ENCODE results near the gene SOBP.
A peak's percentile ranks its signal among the peaks of the same experiment; 100 is the strongest.

Gene SOBP

GRCh38 chr6:107662333-107662732 lies 172.4 kb downstream of the SOBP start:
- DNase-seq: no peak

DNA sequence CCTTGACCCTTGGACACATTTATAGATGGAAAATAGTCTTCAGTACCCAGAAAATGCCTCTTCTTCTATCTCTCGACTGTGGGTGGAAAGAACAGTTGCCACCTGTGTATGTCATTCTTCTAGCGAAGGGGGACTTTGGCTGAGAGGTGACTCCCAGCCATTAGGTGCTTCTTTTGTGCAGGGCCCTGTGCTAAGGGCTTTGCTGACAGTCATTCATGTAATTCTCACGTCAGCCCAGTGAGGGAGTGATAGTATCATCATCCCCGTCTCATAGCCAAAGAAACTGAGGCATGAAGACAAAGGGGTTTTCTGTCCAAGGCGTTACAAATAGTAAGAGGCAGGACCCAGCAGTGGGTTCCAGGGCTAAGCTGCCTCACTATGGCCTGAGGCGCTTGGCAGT lies 173.4 kb downstream of the SOBP start:
- no peak for DNase-seq

DNA sequence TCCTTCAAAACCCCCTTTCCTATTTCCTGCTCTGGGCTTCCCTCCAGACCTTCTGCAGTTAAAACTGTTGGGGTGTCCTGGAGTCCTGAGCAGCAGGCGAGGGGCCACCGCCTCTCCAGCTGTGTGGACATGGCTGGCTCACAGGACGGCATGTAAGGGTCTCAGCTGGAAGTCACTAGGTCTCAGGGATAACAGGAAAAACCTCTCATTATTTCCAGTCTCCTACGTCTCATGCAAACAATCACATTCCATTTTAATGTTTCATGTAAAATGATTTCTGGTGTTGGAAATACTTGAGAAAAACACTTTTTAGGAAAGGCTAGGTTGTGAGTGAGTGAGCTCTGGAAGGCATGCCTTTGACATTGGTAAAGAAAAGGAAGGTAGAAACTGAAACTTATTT lies 175.5 kb downstream of the SOBP start:
- no peak for DNase-seq

- peak; percentile 74 to 76 for DNase-seq
These were observed 176.4 kb downstream of the SOBP start for GRCh38 chr6:107666084-107666980.

- DNase-seq: no peak
These were observed 177.2 kb downstream of the SOBP start for GRCh38 chr6:107666981-107667601.

DNA sequence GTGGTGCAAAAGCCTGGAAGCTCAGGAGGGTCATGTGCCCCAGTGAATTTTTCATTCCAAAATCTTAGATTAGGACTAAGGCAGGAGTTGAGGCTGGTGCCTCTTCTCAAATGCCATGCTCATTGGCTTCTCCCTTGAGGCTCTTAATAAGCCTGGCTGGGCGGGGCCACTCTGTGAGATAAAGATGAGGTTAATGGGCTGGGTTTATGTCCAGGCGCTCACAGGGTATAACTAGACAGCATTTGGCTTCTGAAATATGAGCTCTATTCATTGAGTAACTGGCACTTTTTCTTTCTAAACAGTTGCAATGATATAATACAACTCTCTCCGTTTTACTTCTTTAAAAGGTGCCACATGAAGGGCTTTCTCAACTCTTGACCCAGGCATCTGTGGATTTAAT lies 177.9 kb downstream of the SOBP start:
- peak; percentile 66 to 90 for DNase-seq

DNA sequence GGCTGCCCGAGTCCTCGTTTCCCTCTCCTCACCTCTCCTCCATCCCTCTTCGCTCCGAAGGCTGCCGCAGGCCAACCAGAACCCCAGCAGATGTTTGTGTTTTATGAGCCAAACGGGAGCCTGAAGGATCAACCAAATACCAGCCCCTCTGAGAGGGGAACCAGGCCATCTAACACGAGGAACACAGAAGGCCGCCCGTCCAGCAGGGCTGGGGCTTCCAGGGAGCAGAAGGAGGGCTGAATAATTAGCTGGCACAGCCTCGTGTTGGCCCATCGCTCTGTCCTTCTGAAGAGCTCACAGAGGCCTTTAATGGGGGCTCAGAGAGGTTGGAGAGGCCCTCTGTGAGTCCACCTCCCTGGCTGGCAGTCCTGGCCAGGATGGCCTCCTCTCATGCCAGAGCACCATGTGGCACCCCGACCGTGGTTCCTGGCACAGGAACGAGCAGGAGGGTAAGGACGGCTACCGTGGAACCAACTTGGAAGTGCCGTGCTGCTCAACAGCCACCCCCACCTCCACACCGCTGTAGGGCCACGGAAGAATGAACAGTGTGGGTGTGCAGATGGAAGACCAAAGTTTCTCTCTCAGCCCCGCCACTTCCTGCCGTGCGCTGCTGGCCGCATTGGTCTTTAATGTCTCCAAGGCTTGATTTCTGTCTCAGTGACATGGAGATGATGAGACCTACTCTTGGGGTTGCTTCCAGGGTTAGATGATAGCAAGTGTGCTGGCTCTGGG lies 179.0 kb downstream of the SOBP start:
- DNase-seq: no peak

DNA sequence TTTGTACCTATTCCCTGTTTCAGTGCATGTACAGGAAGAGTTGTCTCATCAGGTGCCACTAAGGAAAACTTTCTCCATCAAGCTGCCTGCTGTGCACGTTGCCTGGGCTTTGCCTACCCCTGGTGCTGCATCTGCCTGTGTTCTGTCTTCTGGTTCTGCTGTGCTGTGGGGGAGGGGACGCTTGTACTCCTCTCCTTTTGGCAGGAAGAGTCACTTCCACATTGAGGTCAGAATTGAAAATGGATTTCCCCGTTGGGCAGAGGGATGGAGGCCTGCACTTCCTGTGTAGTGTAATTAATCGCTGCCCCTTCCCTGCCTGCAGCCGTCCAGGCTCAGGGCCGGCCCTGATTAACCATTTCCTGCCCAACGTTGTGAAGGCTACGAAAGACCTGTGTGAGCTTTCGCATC lies 180.9 kb downstream of the SOBP start:
- DNase-seq: peak; percentile 12 to 43

GRCh38 chr6:107673076-107673494 lies 183.2 kb downstream of the SOBP start:
- DNase-seq: no peak

DNA sequence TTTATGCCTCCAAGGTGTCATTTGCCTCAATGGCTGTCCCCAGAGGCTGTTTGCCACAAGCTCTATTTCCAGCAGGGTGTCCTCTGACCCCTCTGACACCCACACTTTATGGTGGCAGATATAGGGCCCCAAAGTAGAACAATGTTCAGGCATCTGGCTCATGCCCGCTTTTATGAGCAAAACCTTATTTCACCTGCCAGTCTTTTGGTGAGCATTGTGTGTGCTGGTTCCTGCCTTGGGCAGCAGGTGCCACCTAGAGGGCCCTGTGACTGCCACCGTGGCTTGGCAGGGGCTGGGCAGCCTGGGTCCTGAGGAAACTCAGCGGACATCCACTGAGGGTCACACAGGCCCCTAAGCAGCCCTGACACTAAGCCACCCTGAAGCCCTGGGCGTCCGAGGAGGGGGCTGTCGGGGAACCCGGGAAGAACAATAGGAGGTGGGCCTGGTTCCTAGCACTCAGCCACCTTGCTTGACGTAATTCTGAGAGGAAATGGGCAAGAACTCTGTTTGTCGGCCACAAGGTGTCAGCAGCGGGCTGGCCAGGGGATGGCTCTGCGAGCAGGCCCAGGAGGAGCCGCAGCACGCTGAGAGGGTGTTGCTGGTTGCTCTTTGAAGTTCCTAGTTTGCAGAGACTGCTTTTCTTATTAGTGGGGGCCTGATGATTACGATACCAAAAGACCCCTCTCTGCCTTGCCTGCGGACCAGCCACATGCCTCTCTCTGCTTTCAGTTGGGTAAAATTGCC lies 185.2 kb downstream of the SOBP start:
- peak; percentile 82 to 91 for DNase-seq

GRCh38 chr6:107676042-107676441 lies 186.1 kb downstream of the SOBP start:
- no peak for DNase-seq

DNA sequence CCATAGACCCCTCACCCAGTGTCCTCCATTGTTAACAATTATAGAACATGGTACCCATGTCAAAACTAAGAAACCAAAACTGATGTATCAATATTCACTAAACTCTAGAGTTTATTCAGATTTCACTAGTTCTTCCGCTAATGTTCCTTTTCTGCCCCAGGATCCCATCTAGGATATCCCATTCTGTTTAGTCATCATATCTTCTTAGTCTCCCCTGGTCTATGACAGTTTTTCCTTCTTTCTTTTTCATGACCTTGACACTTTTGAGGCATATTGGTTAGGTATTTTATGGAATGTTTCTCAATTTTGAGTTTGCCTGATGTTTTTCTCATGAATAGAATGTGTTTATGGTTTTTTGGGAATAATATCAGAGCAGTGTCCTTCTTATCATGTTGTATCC lies 187.5 kb downstream of the SOBP start:
- no peak for DNase-seq

DNA sequence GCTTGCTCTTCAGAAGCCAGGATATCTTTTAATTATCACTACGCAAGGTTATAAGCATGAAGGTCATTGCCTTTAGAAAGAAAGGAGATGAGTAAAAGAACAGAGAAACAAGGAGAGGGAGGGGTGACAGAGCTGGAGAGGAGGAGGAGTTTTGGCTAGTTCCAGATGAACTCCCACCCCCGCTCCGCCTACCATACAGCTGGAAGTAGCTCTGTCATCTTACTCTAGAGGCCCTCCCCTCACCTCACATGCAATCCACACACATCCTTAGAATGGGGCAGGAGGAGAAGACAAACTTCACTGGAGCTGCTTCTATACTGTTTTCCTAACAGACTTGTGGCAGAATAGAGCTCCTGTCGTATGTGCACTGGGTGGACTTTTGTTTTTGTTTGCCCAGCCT lies 189.5 kb downstream of the SOBP start:
- no peak for DNase-seq

DNA sequence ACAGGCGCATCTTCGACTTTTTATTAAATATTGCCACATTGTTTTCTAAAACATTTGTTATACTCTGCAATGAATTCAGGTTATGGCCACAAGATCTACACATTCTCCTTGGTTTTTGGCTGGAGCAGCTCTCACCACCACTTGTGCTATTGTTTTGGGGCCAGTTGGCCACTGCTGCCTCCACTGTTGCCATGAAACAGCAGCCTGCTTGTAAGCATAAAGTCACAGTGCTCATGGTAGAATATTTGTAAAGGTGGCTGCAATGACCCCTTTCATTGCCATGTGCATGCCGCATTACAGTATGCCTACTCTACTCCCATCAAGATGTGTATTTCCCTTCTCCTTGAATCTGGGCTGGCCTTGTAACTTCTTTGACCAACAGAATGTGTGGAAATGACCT lies 192.8 kb downstream of the SOBP start:
- no peak for DNase-seq

DNA sequence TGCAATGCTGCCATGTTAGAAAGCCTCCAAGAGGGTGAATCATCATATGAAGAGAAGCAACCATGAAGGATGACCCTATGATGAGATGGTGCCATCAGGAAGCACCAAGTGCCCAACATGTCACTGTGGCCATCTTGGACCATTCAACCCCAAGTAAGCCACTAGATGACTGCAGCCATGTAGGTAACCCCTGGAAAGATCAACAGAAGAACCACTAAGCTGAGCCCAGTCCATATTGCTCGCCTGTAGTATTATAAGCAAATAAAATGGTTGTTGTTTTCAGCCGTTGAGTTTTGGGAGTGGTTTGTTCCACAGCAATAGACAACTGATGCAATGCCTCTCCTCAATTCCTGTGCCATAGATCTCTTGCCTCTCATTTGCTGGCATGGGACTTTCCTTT lies 193.3 kb downstream of the SOBP start:
- DNase-seq: no peak

DNA sequence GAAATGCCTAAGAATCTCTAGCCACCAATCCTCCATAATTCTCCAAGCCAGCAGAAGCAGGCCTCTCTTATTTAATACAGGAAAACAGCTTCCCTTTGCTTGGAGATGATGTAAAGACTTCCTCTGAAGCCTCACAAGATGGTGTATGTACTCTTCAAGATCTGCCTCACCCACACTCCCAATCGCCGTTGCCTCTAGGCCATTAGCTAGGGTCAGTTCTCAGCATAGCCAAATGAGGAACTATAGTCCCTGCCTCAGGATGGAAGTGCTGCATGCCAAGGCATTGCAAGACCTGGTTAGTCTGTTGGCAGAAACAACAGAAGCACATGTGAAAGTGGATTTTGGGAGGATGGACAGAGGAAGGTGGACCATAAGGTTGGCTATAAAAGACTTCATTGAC lies 195.1 kb downstream of the SOBP start:
- no peak for DNase-seq

GRCh38 chr6:107689190-107689589 lies 199.3 kb downstream of the SOBP start:
- DNase-seq: no peak

- no peak for DNase-seq
These were observed 200.2 kb downstream of the SOBP start for GRCh38 chr6:107689951-107690642.

GRCh38 chr6:107690643-107691061 lies 200.7 kb downstream of the SOBP start:
- no peak for DNase-seq

DNA sequence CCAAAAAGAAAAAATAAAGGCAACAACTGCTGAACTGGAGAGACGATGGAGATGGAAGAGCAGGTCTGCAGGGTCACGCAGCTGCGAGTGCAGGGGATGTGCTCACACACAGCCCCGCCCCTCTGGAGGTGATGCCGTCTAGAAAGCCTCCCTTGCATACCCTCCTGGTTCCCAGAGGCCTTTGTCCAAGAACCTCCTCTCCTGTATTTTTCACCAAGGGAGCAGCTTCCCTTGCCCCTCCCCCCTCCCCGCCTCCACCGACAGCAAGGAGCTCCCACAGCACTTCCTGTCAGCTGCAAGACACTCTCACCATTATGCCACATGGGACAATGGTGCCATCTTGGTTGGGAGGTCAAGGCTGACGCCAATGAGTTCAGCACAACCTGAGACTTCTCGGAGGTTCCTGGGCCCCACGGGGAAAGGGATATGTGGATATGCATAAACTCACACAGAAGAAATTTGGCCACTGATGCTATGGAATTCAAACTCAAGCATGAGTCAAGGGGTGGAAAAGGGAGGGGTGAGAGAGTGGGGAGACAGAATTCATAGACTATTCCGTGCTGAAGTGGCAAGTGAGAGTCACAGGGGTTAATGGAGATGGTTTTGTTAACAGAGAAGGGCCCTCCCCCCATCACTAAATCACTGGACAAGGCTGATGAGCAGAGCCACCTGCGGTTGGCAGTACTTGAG lies 201.3 kb downstream of the SOBP start:
- no peak for DNase-seq

DNA sequence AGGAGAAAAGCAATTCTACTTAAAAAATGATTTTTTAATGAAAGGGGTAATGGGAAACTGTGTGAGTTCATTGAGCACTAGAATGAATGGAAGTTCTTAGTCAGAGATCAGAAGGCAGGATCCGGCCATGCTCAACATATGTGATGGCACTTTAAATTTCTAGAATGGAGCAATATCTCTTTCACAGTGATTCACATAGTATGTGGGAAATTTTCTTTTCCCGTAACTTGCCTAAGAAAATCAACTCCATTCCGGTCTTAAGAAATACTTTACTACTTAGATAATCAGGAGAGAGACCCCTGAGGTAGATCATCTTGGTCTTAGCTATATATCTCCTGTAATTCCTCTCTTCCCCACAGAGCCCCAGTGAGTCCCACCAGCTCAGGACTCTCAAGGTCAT lies 202.4 kb downstream of the SOBP start:
- no peak for DNase-seq
